Hematopoietic multipotent progenitor cell treated with erythropoietin and hydrocortisone succinate and interleukin-3 and kit ligand, for 15 days (in vitro differentiated cells): ENCODE measurements around the gene PPP2R3A.
"Not testable (repeated sequence)": the region's sequence is repeated elsewhere in the genome, so short reads cannot be mapped to it uniquely, and the experiment has no call there.

ENCODE experiments used
- DNase-seq: peaks from one replicate; pipeline ENCODE4 v3.0.0-alpha.2; 2015; ENCODE audit warnings: low spot score

Gene PPP2R3A, protein sequence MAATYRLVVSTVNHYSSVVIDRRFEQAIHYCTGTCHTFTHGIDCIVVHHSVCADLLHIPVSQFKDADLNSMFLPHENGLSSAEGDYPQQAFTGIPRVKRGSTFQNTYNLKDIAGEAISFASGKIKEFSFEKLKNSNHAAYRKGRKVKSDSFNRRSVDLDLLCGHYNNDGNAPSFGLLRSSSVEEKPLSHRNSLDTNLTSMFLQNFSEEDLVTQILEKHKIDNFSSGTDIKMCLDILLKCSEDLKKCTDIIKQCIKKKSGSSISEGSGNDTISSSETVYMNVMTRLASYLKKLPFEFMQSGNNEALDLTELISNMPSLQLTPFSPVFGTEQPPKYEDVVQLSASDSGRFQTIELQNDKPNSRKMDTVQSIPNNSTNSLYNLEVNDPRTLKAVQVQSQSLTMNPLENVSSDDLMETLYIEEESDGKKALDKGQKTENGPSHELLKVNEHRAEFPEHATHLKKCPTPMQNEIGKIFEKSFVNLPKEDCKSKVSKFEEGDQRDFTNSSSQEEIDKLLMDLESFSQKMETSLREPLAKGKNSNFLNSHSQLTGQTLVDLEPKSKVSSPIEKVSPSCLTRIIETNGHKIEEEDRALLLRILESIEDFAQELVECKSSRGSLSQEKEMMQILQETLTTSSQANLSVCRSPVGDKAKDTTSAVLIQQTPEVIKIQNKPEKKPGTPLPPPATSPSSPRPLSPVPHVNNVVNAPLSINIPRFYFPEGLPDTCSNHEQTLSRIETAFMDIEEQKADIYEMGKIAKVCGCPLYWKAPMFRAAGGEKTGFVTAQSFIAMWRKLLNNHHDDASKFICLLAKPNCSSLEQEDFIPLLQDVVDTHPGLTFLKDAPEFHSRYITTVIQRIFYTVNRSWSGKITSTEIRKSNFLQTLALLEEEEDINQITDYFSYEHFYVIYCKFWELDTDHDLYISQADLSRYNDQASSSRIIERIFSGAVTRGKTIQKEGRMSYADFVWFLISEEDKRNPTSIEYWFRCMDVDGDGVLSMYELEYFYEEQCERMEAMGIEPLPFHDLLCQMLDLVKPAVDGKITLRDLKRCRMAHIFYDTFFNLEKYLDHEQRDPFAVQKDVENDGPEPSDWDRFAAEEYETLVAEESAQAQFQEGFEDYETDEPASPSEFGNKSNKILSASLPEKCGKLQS (N-terminal part only)

DNA sequence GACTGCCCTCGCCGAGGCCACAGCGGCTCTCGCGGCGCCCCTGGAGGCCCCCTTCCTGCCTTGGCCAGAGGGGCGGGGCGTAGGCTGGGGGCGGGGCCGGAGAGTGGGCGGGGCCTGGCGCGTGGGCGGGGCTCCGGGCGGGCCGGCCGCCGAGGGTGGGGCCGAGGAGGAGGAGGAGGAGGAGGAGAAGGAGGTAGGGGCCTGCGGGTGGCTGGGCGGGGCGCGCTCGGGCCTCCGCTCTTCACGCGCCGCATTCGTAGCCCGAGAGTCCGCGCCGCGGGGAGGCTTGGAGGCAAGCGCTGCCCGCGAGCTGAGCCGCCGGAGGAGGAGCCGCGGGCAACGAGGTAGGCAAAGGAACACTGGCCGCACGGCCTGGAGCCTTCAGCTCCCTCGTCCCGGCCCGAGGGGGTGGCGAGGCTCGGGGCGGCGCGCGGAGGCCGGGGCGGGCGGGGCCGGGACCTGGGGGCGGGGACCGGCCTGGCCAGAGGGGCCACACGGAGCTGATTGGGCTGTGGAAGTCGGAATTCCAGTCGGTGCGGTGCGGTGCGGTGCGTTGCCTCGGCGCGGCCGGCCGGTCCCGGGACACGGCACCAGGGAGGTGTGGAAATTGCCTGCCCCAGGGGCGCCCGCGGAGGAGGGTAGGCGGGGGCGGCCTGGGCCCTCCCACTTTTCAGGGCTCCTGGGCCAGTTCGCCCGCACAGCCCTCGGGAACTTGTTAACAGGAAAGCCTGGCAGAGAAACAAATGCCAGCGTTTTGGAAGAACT, at the start of gene PPP2R3A:
Gene PPP2R3A (plus strand): TSS at position 223 of the 765 bp plus-strand sequence. CDS start 35,771 bp downstream, outside the sequence.
- peak; percentile 70 for DNase-seq

DNA sequence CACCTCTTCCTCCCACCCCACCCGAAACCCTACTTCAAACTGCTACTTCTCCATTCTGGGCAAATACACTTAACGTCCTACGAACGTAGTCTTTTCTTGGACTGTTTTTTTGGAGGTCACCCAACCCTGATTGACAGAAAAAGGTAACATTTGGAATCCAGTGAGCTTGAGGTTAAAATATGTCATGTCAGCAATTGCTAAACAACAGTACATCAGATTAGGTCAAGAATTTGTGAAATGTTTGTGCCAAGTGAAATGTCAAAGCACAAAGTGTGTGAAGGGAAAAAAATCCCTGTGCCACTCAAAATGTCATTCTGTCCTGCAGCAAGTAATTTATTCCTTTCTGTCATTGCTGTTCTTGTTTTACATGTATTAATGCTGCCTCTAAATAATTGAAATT, 49.2 kb upstream of the PPP2R3A start:
- no peak for DNase-seq

DNA sequence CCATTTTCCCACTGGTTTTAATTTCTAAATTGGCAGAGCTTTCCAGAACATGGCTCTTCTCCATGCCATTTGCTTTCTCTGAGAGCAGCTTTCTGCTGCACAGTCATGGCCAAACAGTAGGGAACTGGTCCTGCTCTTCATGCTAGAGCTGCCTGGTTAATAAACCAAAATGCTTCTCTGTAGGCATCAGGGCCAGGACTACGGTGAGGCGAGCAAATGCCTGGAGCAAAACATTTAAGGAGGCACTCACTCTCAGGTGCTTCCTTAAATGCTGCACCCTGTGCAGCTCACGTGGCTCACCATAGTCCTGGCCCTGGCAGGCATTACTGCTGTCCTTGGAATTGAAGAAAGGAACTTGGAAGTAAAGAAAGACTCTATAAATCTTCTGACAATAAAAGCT, 48.5 kb upstream of the PPP2R3A start:
- DNase-seq = no peak

DNA sequence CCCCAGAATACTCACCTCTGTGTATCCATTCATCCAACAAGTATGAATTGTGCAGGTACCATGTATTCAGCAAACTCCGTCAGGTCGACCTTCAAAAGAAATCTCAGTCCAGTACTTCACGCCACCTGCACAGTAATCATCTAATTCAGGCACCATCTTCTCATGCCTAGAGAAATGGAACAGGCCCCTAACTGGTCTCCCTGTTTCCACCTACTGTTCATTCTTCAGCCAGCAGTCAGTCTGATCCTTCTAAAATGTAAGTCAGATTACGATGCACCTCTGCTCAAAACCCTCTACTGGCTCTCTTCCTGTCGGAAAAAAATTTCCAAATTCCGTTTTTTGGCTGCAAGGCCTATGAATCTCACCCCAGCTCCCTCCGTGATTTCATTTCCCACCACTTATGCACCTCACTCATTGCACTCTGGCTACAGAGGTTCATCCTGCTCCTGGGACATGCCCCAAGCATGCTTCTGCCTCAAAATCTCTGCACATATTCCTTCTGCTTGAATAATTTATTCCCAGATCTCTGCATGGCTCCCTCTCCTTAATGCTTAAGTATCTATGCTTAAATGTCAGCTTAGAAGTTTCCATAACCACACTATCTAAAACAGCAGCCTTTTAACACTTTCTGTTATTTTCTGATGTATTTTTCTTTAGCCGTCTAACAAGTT, 47.5 kb upstream of the PPP2R3A start:
- DNase-seq = no peak

DNA sequence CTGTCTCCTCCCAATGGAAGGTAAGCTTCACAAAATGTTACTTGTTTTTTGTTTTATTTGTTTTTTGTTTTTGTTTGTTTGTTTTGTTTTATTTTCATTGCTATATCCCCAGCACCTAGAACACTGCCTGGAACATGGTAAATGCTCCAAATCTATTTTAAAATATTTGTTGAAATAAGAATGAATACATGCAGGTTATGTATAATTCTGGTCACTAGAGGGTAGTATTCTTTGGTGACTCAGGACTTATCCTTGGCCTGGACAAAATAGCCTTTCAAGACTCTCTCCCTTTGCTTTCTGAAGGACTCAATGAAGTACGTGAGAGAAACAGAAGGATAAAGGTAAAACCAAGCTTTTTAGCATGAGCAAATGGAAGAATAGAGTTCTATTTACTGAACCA, 46.9 kb upstream of the PPP2R3A start:
- DNase-seq = no peak

DNA sequence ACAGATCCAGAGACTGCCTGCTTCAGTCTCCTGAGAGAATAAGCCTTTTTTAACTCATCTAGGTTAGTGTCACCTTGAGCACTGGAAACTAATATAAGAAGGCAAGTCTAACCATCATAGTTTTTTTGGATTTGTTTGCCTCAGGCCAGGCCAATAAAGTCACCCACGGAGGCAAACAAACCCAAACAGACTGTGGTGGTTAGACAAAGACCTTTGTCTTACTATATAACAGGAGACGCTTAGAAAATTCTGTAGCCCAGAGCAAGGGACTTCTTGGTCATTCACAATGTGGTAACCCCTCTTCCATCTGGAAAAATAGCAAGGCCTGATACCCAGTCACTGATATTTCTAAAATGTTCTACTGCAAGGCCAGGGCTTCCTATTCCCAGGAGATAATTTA, 45.3 kb upstream of the PPP2R3A start:
- no peak for DNase-seq

DNA sequence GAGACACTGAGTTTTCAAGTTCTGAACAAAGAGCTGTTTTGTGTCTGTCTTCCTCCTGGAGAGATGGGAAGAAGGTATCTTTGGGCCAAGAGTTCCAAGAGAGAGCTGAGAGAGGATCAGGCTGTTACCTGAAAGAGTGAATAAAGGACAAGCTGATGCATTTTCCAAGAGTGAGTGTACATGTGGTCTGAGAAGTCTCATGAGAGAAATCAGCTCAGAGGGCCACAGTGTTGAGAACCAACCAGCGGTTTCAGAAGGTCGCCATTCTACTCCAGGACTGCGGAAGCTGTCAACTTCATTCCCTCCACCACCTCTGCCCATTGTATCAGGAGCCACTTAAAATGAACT, 42.7 kb upstream of the PPP2R3A start:
- DNase-seq = no peak

DNA sequence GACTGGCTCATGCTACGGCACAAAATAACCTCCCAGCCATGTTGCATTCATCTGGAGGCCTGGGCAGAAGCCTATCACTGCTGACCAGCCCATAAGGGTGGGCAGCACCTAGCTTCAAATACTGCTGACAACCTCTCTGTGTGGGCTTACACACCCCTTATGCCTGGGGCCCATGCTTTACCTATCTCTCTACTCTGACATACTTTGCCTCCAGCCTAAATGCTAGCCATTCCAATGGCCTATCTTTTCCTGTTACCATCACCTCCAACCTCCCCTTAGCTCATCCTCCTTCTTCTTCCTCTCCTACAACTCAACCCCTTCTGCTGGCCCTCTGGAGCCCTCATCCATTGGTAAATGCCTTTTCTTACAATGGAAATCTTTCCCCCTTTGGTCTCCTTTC, 41.0 kb upstream of the PPP2R3A start:
- DNase-seq = no peak

DNA sequence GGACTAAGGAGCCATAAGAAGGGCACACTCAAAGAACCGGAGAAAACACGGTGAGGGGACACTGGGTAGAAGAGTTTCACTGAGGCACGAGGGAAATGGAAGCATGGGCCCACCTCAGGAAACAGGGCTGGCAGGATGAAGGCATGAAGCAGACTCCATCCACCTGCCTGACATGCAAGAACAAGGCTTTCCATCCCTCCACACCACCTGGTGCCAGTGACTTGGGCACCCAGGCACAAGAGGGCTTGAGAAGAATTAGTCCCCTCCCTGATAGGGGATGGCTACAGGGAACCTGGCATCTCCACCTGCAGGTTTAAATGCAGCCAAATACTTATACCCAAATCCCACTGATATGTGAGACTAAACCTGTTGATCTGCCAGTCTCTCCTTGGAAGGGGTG, 38.9 kb upstream of the PPP2R3A start:
- no peak for DNase-seq

DNA sequence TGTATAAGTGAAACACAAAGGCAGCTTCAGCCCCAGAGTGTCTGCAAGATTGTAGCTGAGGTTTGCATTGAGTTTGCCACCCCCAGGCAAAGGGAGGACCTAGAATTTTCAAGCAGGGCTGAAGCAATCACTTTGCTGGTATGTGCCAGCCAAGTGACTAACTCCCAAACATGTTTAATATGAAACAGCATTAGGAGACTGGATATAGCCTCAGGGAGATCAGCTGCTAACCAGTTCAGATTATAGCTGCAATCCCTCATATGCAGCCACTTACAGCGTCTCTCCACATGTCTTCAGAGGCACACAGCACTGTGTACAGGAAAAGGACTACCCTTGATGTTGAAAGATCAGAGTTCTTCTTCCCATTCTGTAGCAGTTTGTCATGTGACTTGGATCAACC, 38.4 kb upstream of the PPP2R3A start:
- no peak for DNase-seq

DNA sequence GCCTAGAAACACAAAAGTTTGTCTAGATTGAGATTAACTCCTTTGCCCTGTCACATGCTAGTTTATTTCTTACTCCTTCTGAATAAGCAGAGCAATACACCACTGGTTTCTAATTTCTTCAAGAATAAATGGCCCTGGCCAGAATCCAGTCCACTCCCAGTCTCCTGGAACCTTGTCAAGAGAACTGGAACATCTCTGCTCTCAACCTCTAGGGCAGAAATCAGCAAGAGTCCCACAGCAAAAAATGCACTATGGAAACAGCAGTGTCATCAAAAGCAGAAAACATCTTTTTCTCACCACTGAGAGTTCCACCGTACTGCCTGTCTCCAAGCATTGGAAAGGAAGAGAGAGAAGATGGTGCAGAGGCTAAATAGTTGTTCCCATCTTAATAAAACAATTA, 35.9 kb upstream of the PPP2R3A start:
- no peak for DNase-seq

DNA sequence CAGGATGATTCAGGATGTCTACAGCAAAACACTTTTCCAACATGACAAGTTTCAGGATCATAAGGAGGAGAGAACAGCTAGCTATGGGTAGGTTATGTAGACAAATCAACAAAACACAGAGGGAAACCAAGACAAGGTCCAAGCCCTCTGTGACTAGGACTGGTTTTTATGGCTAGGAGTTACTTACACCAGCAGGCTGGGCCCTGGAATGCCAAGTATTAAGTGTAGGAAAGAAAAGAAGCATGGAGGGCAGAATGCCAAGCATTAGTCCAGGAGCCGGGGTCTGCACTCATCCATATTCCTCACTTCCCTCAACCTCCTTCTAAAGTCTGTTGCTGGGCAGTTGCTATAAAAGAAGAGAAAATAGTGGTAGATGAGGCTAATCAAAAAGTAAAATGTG, 35.3 kb upstream of the PPP2R3A start:
- no peak for DNase-seq

DNA sequence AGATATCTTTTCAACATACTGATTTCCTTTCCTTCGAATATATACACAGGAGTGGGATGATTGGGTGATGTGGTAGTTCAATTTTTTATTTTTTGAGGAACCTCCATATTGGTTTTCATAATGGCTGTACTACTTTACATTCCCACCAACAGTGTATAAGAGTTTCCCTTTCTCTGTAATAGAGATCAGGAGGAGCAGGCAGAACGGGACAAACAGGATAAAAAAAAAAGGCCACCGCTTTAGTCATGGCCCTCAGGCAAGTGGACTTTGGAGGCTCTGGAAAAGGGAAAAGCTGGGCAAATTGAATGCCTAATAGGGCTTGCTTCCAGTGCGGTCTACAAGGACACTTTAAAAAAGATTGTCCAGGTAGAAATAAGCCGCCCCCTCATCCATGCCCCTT, 30.4 kb upstream of the PPP2R3A start:
- DNase-seq = not testable (repeated sequence)

DNA sequence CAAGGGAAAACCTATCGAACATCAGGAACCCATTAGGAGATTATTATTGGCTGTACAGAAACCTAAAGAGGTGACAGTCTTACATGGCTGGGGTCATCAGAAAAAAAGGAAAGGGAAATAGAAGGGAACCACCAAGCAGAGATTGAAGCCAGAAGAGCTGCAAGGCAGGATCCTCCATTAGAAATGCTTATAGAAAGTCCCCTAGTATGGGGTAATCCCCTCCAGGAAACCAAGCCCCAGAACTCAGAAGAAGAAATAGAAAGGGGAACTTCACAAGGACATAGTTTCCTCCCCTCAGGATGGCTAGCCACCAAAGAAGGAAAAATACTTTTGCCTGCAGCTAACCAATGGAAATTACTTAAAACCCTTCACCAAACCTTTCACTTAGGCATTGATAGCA, 27.8 kb upstream of the PPP2R3A start:
- DNase-seq = not testable (repeated sequence)

DNA sequence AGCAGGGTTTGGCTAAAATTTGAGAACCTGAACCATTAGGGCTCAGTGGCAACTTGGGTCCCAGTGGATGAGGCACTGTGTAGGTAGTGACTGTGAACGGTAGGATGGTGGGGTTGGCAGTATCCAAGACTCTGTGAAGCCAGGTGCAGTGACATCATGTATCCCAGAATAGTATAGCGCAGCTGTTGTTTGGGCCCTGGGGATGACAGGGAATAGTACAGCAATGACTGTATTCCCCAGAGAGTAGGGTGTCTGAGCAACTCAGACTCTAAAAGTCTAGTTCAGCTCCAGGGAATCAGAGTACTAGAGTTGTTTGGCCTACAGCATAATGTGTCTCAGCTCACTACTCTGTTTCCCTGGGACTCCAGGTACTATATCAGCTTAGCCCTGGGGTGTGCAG, 20.7 kb upstream of the PPP2R3A start:
- DNase-seq = no peak

DNA sequence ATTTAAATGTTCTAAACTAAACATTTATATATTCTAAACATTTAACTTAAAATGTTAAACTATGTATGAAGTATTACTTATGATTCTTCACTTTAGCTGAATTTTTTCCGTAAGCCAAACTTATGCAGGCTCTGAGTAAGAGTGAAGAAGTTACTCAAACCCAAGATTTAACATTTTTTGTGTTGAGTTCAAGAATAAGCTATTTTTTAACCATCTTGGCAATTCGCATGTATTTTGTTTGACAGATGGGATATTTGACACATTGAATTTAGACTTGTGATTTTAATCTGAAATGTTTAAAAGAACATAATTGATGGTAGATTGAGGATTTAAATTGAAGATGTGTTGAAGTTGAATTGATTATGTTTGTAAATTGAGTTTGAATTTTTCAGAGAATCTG, 14.6 kb upstream of the PPP2R3A start:
- no peak for DNase-seq

DNA sequence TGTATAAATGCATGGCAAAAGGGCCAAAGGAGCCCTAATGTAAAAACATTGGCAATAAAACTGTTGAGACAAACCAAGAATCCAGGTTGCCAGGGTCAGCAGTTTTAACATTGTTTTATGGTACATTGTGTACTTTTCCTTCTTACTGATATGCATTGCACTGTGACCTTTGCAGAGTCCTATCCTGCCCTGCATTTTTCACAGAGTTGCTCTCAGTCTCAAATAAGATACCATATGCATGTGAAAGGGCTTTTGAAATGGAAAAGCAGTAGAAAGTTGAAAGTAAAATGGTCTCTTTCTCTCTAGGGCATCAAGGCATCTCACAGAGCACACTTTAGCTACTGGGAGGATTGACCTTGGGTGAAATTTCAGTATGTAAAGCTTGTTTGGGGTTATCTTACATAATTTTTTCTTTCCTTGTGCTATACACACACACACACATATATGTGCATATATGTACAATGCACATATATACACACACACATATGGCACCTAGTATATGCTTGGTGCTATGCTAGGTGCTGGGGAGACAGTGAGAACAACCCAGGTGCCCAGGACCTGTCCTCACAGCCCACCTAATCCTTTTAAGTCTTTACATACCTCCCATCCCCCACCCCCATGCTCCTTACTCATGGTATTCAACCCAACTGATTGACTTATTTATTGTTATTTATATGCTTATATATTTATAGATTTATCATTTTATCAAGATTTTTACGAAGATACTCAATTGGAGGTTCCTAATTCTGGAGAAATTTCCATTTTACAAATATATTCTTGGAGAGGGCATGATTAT, 1.2 kb upstream of the PPP2R3A start:
- DNase-seq = no peak

DNA sequence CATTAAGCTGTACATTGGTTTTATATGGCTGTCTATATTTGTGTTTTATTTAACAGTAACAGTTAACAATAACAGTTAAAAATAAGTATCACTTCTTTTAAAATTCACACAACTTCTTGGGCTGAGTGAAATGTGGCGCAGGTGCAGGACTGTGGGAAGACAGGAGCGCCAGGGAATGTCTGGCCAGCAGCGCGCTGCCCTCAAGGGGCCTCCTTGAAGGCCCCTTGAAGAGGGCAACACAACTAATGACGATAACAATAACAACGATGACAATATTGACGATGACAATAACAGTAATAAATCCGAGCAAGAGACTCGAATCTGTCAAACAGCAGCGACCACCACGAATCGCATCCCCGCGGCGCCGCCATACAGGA, 411 bp upstream of the PPP2R3A start:
- DNase-seq = no peak

DNA sequence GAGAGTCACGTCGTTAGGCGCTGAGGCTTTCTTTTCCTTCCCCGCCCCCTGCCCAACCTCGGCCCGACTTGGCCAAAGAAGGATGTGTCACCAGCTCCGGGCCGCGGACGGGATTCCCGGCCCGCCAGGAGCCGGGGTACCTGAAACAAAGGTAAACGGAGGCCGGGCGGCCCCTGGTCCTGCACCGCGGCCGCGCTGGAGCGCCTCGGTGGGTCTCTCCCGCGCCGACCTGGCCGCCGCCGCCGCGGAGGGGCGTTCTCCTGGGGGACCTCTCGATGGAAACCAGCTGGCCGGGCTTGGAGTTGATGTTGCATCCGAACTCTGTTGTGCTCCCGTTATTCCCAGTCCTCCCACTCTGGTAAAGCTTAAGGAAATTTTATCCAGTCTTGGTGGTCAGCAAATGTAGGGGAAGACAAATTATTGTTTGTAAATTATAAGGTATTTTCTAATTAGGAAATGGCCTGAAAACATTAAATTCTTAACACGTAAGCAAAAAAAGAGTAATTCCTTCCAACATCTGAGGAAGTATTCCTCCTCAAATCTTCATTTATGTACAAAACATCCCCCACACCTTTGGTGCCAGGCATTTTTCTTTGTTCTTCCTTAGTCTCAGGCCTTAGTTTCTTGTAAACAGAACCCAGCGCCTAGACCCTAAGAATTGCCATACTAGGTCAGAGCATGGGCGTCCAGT, 888 bp downstream of the PPP2R3A start:
- no peak for DNase-seq

DNA sequence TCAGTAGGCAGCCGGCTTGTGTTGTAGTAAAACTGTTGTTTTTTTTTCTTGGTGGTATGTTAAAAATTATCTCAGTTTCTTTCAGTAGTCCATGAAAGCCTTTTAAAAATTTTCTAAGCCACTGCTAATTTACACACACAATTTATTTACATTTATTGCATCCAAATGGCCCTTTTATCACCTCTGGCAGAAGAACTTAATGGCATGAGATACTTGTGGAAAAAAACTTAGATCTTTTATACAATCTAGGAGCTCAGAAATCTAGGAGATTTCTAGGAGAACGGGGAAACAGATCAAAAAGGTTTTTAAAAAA, 1.4 kb downstream of the PPP2R3A start:
- no peak for DNase-seq
